Caco-2 (cell line): ENCODE data around the gene MFSD6. TPM values are rescaled to one million over a fixed set of nuclear protein-coding genes. Genes with fewer than 3 reads are reported as not detected.

Source experiments
- BruUV-seq: library from RNA; stranded (reverse); fragments of 400-500 nt; replicated peaks from 2 replicates; lab custom pipeline; 2021; lab: Mats Ljungman, UMichigan
- CTCF ChIA-PET: fragments of 300-600 bp; sonication (Branson Sonifier 250); formaldehyde crosslinking; loops from one replicate; lab custom pipeline; 2022; ENCODE audit warnings: antibody characterized with exemption; lab: Charles Lee
- POLR2A ChIA-PET: fragments of 300-600 bp; sonication (Branson Sonifier 250); formaldehyde crosslinking; loops from one replicate; lab custom pipeline; 2022; ENCODE audit warnings: antibody characterized with exemption; lab: Charles Lee
- DNase-seq, 2 experiments: peaks; one replicate each; pipeline versions ENCODE4 v3.0.0 to v3.0.0-alpha.2; 2020 to 2022
- H3K27me3 ChIP-seq: replicated peaks from 2 replicates; pipeline ENCODE4 v1.6.0; 2011; ENCODE audit warnings: low read length; ENCODE audit not compliant: control insufficient read depth, insufficient read depth
- H3K36me3 ChIP-seq: 2 replicates; pipeline ENCODE4 v1.5.1; 2011; ENCODE audit warnings: low read length; ENCODE audit not compliant: control insufficient read depth, insufficient read depth
- H3K4me1 ChIP-seq: fragments of 250-450 bp; sonication (Bioruptor Pico); 2 replicates; pipeline ENCODE4 v1.5.1; 2020; ENCODE audit warnings: mild to moderate bottlenecking
- H3K4me3 ChIP-seq: 2 replicates; pipeline ENCODE4 v1.5.1; 2011; ENCODE audit warnings: low read depth, mild to moderate bottlenecking, control low read depth, low read length
- H3K9me3 ChIP-seq: fragments of 250-450 bp; sonication (Bioruptor Pico); 2 replicates; pipeline ENCODE4 v1.5.1; 2020; ENCODE audit warnings: mild to moderate bottlenecking, moderate library complexity
- H3K27ac Mint-ChIP-seq: one replicate; pipeline ENCODE4 v1.8.0; 2022; ENCODE audit warnings: mixed read lengths; ENCODE audit not compliant: unreplicated experiment
- H3K27me3 Mint-ChIP-seq: one replicate; pipeline ENCODE4 v1.8.0; 2022; ENCODE audit warnings: mixed read lengths; ENCODE audit not compliant: insufficient read depth, unreplicated experiment
- H3K36me3 Mint-ChIP-seq: one replicate; pipeline ENCODE4 v1.8.0; 2022; ENCODE audit warnings: mild to moderate bottlenecking, mixed read lengths; ENCODE audit not compliant: insufficient read depth, unreplicated experiment
- H3K4me1 Mint-ChIP-seq: one replicate; pipeline ENCODE4 v1.8.0; 2022; ENCODE audit warnings: low read depth, mixed read lengths; ENCODE audit not compliant: unreplicated experiment
- H3K4me3 Mint-ChIP-seq: one replicate; pipeline ENCODE4 v1.8.0; 2022; ENCODE audit warnings: mild to moderate bottlenecking, moderate library complexity, mixed read lengths; ENCODE audit not compliant: unreplicated experiment
- H3K9me3 Mint-ChIP-seq: one replicate; pipeline ENCODE4 v1.8.0; 2022; ENCODE audit warnings: mixed read lengths; ENCODE audit not compliant: unreplicated experiment
- intact Hi-C: fragments of 100-400 bp; cut with micrococcal nuclease; formaldehyde crosslinking; loops from one replicate; pipeline ENCODE4 v1.10.0; 2022; ENCODE audit not compliant: unreplicated experiment
- total RNA-seq: library from RNA; stranded (reverse); gene quantifications from 2 replicates; pipeline ENCODE4 v1.2.3, GENCODE V29; 2022
- TF ChIP-seq, protein P1 (sequence below), 2 experiments: fragments of 200-600 bp in 1 of 2; IDR thresholded peaks; 1 replicate in 1 of 2; 2 replicates in 1 of 2; pipeline versions ENCODE4 v1.5.1 to v1.8.0; 2011 to 2022; ENCODE audit warnings: antibody characterized with exemption in 1 of 2, control low read depth in 1 of 2, inconsistent platforms in 1 of 2, low read depth in 1 of 2, low read length in 1 of 2, mild to moderate bottlenecking in 1 of 2, moderate library complexity in 1 of 2; ENCODE audit not compliant: insufficient read depth in 1 of 2, severe bottlenecking in 1 of 2, unreplicated experiment in 1 of 2

Gene MFSD6
- total RNA-seq, 1 experiment from 2014 or later, result 11.1 TPM

GRCh38 chr2:190456833-190457232 is 48.7 kb downstream of the MFSD6 start:
- H3K36me3 Mint-ChIP-seq, result no peaks in the 10 kb centered on the region
- Histone ChIP-seq H3K4me1 (no peaks in the 10 kb centered on the region), H3K27me3 (no peaks in the 10 kb centered on the region), H3K9me3 (no peaks in the 10 kb centered on the region), H3K36me3 (no peaks in the 10 kb centered on the region), H3K4me3 (no peak overlapping the region)
- ChIA-PET CTCF (no interaction called here), POLR2A (no interaction called here)
- DNase-seq, result no peak
- intact Hi-C loops, result loop anchor here (2.0 kb wide), 1 partner anchor 38 kb away; no protein-coding TSS in a partner anchor
- H3K4me1 Mint-ChIP-seq, result no peaks in the 10 kb centered on the region
- no peaks in the 10 kb centered on the region for H3K9me3 Mint-ChIP-seq
- TF ChIP-seq, protein P1, sequence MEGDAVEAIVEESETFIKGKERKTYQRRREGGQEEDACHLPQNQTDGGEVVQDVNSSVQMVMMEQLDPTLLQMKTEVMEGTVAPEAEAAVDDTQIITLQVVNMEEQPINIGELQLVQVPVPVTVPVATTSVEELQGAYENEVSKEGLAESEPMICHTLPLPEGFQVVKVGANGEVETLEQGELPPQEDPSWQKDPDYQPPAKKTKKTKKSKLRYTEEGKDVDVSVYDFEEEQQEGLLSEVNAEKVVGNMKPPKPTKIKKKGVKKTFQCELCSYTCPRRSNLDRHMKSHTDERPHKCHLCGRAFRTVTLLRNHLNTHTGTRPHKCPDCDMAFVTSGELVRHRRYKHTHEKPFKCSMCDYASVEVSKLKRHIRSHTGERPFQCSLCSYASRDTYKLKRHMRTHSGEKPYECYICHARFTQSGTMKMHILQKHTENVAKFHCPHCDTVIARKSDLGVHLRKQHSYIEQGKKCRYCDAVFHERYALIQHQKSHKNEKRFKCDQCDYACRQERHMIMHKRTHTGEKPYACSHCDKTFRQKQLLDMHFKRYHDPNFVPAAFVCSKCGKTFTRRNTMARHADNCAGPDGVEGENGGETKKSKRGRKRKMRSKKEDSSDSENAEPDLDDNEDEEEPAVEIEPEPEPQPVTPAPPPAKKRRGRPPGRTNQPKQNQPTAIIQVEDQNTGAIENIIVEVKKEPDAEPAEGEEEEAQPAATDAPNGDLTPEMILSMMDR (IDR thresholded peaks at IDR 0.05; ENCODE audit: insufficient read depth in 1 of 2, low read depth in 1 of 2, low read length in 1 of 2, severe bottlenecking in 1 of 2, unreplicated experiment in 1 of 2), result no peak
- H3K27me3 Mint-ChIP-seq, result no peaks in the 10 kb centered on the region
- no peak overlapping the region for H3K4me3 Mint-ChIP-seq
- H3K27ac Mint-ChIP-seq, result no peak overlapping the region
- BruUV-seq, result no TSS peak

- Mint-ChIP-seq H3K4me1 (no peaks in the 10 kb centered on the region), H3K27ac (no peak overlapping the region), H3K4me3 (no peak overlapping the region), H3K27me3 (no peaks in the 10 kb centered on the region), H3K9me3 (no peaks in the 10 kb centered on the region), H3K36me3 (no peaks in the 10 kb centered on the region)
- H3K36me3 ChIP-seq, result no peaks in the 10 kb centered on the region
- no peaks in the 10 kb centered on the region for H3K9me3 ChIP-seq
- no peaks in the 10 kb centered on the region for H3K27me3 ChIP-seq
- DNase-seq, result no peak
- POLR2A ChIA-PET, result no interaction called here
- CTCF ChIA-PET, result no interaction called here
- no TSS peak for BruUV-seq
- TF ChIP-seq, protein P1 (IDR thresholded peaks at IDR 0.05; ENCODE audit: insufficient read depth in 1 of 2, low read depth in 1 of 2, low read length in 1 of 2, severe bottlenecking in 1 of 2, unreplicated experiment in 1 of 2), result no peak
- no peak overlapping the region for H3K4me3 ChIP-seq
- intact Hi-C loops, result loop anchor here (2.0 kb wide), 1 partner anchor 38 kb away; no protein-coding TSS in a partner anchor
- H3K4me1 ChIP-seq, result no peaks in the 10 kb centered on the region
Measured at GRCh38 chr2:190457256-190457655, 49.1 kb downstream of the MFSD6 start.

DNA sequence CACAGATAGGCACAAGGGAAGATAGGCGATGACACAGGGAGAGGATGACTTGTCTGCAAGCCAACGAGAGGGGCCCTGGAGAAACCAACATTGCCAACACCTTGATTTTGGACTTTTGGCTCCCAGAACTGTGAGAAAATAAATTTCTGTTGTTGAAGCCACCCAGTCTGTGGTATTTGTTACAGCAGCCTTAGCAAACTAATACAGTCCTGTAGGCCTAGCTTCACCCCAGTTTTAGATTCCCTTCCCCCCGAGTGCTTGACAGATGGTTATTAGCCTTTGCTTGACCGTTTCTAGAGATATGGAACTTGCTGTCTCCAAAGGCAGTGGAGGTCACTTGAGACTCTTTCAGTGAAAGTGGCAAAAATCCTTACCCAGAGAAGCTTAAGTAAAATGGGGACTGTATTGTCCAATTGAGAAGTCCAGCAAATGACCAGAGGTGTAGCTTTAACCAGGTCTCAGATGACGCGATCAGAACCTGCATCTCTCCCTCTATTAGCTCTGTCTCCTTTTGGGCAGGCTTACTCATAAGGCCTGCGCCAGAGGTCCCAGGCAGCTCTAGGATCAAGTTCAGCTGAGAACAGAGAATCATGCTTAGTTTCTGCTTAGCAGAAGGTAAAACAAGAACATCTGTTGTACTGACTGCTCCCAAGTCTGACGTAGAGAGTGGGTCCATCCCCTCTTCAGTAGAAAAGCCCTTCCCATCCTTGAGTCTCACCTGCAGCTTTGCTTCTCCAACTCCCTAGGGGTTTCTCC is 50.4 kb downstream of the MFSD6 start:
- Histone ChIP-seq H3K9me3 (no peaks in the 10 kb centered on the region), H3K4me3 (no peak overlapping the region), H3K27me3 (no peaks in the 10 kb centered on the region), H3K36me3 (no peaks in the 10 kb centered on the region), H3K4me1 (no peaks in the 10 kb centered on the region)
- intact Hi-C loops, result no loop called here
- TF ChIP-seq, protein P1 (IDR thresholded peaks at IDR 0.05; ENCODE audit: insufficient read depth in 1 of 2, low read depth in 1 of 2, low read length in 1 of 2, severe bottlenecking in 1 of 2, unreplicated experiment in 1 of 2), result no peak
- Mint-ChIP-seq H3K27ac (no peak overlapping the region), H3K36me3 (no peaks in the 10 kb centered on the region), H3K9me3 (no peaks in the 10 kb centered on the region), H3K4me1 (no peaks in the 10 kb centered on the region), H3K27me3 (no peaks in the 10 kb centered on the region), H3K4me3 (no peak overlapping the region)
- DNase-seq, result no peak
- ChIA-PET POLR2A (no interaction called here), CTCF (no interaction called here)
- BruUV-seq, result no TSS peak
